HG03025 (cell line): ENCODE results near the gene PRRT1.
"Not testable (repeated sequence)": the region's sequence is repeated elsewhere in the genome, so short reads cannot be mapped to it uniquely, and the experiment has no call there.

Experiments
- ATAC-seq: cut with Tn5 transposase; IDR thresholded peaks from one replicate; pipeline ENCODE4 v1.9.1; 2021; ENCODE audit warnings: mild to moderate bottlenecking, moderate library complexity; ENCODE audit not compliant: unreplicated experiment, low FRiP score

The PRRT1 gene

DNA sequence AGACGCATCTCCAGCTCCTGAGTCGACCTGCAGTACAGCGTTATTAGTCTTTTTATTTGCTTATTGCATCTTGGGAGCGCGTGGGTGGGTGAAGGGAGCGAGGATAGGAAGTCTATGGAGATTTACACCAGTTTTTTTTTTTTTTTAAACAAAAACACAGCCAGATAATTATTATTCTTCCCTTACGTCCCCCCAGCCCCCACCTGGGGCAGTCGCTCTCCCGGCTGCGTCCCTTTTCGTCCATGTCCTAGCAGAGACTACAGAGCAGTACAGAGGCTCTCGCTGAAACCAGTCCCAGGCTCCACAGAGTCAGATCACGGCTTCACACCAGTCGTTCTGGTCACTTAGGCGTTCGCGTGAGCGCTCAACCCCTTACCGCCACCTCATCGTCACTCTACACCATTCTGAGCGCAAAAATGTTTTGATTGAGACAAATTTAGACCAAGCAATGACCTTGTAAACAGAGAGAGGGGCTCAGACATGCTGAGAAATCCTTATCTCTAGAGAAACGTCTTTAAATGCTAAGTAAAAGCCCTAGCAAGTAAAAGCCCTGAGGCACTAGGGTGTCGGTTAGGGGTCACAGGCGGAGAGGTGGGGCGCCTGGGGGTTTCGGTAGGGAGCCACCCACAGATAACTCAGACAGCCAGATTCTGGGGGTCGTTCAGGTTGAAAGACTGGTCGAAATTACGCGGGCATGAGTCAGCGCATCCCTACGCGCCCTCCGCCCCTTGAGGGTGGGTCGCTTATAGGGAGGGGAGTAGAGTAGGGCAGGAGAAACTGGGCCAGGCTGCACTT lies 1.2 kb upstream of the PRRT1 start:
- ATAC-seq: no peak

- no peak for ATAC-seq
Observed at GRCh38 chr6:32151181-32151862, 417 bp downstream of the PRRT1 start.

DNA sequence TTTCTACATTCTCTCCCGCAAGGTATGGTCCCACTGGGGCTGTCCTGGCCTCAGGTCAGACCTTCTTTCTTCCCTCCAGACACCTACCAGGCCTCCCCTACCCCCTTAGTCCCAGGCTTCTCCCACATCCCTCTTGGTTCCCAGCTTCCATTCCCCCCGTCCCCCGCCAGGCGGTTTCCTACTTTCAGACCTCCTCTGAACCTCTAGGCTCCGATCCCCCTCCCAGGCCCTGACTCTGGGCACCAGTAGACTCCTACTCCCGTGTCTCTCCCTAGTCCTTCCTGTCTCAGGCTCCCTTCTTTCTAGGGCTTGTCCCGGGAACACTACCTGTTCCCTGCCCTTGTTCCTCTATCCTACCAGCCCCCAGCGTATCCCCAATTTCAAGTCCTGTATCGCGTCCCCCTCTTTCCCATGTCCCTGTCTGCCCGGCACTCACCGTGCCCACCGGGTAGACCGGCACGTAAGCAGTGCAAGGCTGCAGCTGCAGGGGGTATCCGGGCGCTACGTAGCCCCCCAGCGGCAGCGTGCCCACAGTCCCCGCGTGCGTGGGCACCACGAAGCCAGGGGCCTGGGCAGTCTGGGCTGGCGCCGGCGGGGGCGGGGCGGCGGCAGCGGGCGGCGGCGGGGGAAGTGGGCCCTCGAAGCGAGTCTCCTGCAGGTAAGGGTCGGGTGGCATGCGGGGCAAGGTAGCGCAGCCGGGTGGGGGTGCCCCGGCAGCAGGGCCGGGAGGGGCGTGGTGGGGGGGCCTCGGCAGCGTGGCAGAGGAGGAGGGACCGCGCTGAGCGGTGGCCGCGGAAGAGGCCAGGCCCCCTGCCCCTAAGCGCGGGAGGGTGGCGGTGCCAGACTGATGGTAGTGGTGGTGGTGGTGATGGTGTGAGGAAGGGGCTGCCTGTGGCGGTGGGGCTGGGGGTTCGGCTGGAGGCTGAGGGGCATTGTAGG lies 1.5 kb downstream of the PRRT1 start:
- ATAC-seq: no peak

DNA sequence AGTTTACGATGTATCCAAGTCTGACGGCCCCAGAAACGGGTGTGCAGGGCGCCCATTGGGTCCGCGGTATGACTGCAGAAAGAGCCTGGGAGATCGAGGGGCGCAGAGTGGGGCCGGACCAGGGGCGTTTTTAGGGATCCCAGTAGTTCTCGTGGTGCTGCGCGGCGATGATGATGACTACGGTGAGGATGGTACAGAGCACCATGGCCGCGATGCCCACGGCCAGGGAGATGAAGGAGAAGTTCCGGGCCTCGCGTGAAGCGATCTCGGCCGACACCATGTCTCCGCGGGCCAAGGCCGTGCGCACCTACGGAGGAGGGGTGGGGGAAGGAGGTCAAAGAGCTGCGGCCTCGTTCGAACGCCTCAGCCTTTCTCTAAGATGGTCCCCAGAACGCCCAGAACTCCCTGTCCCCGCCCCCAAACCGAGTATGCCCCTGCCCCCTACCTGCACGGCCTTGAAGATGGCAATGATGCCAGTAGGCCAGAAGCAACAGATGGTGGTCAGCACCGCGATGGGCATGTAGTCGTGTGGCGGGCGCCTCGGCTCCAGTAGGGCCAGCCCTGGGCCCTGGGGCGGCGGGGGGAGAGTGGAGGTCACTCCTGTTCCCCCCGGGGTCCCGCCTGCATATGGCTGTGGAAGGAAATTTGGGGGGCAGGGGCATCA lies 2.5 kb downstream of the PRRT1 start:
- no peak for ATAC-seq

GRCh38 chr6:32148289-32149091 lies 3.2 kb downstream of the PRRT1 start:
- no peak for ATAC-seq

DNA sequence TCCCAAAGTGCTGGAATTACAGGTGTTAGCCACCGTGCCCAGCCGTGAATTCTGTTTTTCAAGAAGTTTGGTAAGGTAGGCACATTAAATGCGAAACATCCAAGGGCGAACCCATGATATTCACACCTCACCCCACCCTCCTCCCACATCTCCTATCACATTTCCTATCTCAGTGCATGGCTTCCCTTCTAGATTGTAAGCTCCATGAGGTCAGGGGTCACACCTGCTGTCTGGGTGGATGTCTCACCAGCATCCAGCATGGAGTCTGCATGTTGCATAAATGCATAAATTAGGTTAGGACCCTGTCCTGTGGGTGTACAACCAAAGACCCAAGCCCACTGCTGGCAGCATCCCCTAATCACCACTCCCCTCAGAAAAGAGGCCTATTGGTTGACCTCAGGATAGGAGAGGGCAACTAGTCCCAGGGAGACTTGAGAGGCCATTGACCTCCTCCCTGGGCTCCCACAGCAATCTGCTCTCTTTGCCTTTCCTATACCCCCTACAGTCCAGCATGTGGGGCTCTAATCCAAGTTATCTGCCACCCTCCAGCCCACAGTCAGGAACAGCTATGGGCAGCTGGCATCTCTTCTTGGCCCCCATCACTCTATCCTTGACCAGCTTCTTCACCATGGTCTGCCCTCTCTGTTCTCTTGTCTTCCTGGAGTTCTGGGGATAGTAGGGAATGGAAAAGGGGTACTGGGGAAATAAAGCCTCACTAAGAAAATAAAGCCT lies 4.2 kb downstream of the PRRT1 start:
- no peak for ATAC-seq

DNA sequence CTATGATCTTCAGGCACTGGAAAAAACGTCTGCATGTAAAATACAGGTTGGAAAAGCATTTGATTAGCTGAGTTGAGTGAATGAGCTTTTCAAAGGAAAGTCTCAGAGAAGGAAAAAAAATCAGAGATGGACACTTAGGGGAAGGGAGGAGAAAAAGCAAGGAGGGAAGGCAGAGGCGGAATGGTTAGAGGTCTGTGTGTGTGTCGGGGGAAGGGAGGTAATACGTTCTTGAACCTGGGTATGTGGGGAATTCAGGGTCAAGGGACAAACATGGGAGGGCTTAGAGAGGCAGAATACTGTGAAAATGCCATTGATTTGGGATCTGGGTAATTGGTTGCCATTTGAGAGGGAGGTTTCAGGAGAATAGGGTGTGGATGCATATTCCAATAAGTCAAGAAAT lies 5.1 kb downstream of the PRRT1 start:
- no peak for ATAC-seq

DNA sequence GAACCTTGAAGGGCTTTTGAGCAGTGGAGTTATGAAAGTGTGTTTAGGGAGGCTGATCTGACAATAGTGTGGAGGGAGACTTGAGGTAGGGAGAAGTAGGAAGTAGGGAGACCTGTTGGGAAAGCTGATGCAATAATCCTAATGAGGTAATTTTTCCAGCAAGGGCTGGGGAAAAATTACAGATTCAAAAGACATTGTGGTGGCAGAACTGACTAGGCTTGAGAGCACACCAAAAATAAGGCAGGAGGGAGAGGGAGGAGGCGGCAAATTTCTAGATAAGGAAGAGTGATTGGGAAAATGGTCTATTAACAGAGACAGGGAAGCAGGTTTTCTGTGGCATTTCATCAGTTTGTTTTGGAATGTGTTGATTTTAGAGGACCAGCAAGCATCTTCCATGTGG lies 5.5 kb downstream of the PRRT1 start:
- ATAC-seq: no peak

GRCh38 chr6:32144238-32144637 lies 7.5 kb downstream of the PRRT1 start:
- not testable (repeated sequence) for ATAC-seq

DNA sequence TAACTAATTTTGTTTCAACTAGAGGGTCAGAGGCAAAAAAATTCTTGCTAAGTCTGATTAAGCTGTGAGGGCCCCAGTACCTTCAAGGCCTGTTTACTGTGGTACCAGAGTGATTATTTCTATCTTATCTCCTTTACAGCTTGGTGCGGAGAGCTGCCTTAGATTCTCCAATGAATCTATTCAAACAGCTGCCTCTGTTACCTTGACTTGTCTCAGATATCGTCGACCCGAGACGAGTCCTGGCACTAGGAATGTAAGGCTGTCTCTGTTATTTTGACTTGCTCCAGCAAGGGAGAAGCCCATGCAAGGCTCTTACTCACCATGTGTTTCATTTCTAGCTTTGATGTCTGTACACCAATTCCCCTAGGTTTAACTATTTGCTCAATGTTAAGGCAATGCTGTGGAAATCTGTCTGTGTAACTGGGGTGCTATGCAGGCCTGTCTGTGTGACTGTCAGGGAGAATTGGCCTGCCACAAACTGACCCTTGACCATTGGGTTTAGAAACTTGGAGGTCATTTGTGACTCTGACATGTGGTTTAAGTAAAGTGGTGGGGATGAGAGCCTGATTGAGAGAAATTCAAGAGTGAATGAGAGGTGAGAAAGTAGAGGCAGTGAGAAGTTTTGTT lies 11.2 kb downstream of the PRRT1 start:
- ATAC-seq: no peak

DNA sequence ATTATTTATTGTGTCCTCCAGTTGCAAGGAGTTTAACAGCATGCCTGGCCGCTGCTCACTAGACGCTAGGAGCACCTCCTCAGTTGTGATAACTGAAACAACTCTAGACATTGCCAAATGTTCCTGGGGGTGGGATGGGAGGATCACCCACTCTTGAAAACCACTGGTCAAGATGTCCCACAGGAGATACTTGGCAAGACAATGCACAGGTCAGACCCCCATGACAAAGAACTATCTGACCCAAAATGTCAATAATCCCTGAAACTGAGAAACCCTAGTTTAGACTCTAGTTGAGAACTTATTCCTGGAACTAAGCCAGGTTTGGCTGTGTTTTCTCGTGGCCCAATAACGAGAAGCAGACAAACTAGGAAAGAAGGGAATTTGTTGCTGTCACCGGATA lies 12.1 kb downstream of the PRRT1 start:
- no peak for ATAC-seq

DNA sequence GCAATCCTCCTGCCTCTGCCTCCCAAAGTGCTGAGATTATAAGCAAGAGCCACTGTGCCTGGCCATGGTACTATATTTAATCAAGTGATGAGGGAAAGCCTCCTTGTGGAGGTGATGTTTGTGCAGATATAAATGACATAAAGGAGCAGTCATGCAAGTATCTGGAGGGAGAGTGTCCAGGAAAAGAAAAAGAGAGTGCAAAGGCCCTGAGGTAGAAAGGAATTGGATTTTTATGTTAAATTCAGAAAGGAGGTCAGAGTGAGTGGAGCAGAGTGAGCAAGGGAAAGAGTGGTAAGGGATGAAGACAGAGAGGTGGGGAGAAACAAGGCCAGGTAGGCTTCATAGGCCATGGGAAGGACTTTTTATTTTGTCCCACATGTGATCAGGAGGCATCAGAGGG lies 14.3 kb downstream of the PRRT1 start:
- no peak for ATAC-seq

DNA sequence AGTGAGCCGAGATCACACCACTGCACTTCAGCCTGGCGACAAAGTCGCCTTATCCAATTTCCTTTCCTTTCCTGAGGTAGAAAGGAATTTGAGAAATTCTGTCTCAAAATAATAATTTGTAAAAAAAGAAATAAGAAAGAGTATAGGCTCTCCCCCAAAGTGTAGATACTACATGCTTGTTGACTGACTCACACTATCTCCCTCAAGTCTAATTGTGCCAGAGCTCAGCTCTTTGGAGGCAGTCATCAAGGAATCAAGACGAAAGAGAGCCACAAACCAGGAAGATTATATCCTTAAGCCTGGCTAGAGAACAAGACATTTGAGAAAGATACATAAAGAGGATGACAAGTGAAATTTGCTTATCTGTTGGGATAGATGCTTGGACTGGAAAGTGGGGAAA lies 18.0 kb downstream of the PRRT1 start:
- no peak for ATAC-seq

- no peak for ATAC-seq
Observed at GRCh38 chr6:32132110-32132509, 19.6 kb downstream of the PRRT1 start.

- no peak for ATAC-seq
Observed at GRCh38 chr6:32131439-32131948, 20.2 kb downstream of the PRRT1 start.

GRCh38 chr6:32129297-32130088 lies 22.2 kb downstream of the PRRT1 start:
- ATAC-seq: peak; percentile 7

- ATAC-seq: no peak
Observed at GRCh38 chr6:32128751-32129296, 22.9 kb downstream of the PRRT1 start.
